Activated CD8-positive, alpha-beta memory T cell treated with anti-CD3 and anti-CD28 coated beads, Interleukin-2, amount 10 ng/mL, durations not matched to agents 7 days and 5 days (primary cell): ENCODE data around the gene ESRRG. TPM values are rescaled to one million over a fixed set of nuclear protein-coding genes. Genes with fewer than 3 reads are reported as not detected.

Experiments
- ATAC-seq: fragments of 150-1000 bp; cut with Tn5 transposase; one replicate; pipeline ENCODE4 v1.10.0; 2021; ENCODE audit warnings: moderate library complexity
- CTCF ChIA-PET: fragments of 350-600 bp; sonication (Branson Sonifier 250); formaldehyde crosslinking; loops from one replicate; lab custom pipeline; 2021; ENCODE audit warnings: antibody characterized with exemption; lab: Charles Lee
- DNase-seq: peaks from one replicate; pipeline ENCODE4 v3.0.0-alpha.2; 2020
- H3K27ac Mint-ChIP-seq: one replicate; pipeline ENCODE4 v1.8.0; 2021; ENCODE audit warnings: mild to moderate bottlenecking, mixed read lengths
- H3K27me3 Mint-ChIP-seq: one replicate; pipeline ENCODE4 v1.8.0; 2021; ENCODE audit warnings: mixed read lengths
- H3K36me3 Mint-ChIP-seq: one replicate; pipeline ENCODE4 v1.8.0; 2021; ENCODE audit warnings: mild to moderate bottlenecking, mixed read lengths
- H3K4me1 Mint-ChIP-seq: one replicate; pipeline ENCODE4 v1.8.0; 2021; ENCODE audit warnings: mixed read lengths
- H3K4me3 Mint-ChIP-seq: one replicate; pipeline ENCODE4 v1.8.0; 2021; ENCODE audit warnings: mild to moderate bottlenecking, moderate library complexity, mixed read lengths
- H3K9me3 Mint-ChIP-seq: one replicate; pipeline ENCODE4 v1.8.0; 2022; ENCODE audit warnings: low read depth, mixed read lengths
- total RNA-seq, 2 experiments: library from RNA; stranded (reverse); gene quantifications; one replicate each; pipeline ENCODE4 v1.2.3, GENCODE V29; 2021

The ESRRG gene
- total RNA-seq, 2 experiments from 2014 or later, result not detected

DNA sequence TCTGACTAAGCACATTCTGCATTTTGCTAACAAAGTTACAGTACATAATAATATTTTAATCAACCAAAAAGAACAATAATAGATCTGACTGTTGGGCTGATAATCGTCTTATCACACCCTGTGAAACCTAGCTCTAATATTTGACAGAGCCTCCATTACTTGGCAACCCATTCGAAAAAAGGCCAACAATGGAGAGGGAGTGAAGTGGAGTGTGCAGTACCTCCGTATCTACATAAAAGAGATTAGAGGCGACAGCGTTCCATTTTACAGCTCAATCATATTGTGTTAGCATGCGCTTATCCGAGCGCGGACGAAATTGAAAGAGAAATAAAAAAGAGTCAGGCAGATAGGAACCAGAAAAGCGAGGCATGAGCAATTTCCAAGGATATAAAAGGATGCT lies 162.7 kb downstream of the ESRRG start:
- H3K4me1 Mint-ChIP-seq, result no peaks in the 10 kb centered on the region
- no peak overlapping the region for H3K27ac Mint-ChIP-seq
- no peaks in the 10 kb centered on the region for H3K27me3 Mint-ChIP-seq
- no peaks in the 10 kb centered on the region for H3K36me3 Mint-ChIP-seq
- no peak for ATAC-seq
- no peak for DNase-seq
- no peak overlapping the region for H3K4me3 Mint-ChIP-seq
- H3K9me3 Mint-ChIP-seq, result no peaks in the 10 kb centered on the region
- CTCF ChIA-PET, result no interaction called here

DNA sequence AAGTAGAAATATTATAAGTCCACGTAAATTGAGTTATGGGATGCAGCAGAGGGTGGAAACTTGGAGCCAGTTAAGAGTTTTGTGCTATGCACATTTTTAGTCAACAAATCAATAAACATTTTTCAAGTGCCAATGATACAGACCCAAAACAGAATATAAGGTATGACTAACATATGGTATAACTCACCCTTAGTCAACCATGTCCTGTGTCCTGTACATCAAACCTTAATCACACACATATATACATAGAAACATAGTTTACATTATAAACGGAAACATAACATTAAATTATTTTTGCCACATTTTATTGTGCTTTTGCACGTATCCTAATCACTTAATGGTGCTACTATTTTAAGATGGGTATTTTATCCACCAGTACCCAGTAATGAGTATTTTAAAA lies 163.9 kb downstream of the ESRRG start:
- Mint-ChIP-seq H3K4me3 (no peak overlapping the region), H3K27me3 (no peaks in the 10 kb centered on the region), H3K36me3 (no peaks in the 10 kb centered on the region), H3K27ac (no peak overlapping the region), H3K4me1 (no peaks in the 10 kb centered on the region), H3K9me3 (no peaks in the 10 kb centered on the region)
- DNase-seq (no peak), ATAC-seq (no peak)
- CTCF ChIA-PET, result no interaction called here

DNA sequence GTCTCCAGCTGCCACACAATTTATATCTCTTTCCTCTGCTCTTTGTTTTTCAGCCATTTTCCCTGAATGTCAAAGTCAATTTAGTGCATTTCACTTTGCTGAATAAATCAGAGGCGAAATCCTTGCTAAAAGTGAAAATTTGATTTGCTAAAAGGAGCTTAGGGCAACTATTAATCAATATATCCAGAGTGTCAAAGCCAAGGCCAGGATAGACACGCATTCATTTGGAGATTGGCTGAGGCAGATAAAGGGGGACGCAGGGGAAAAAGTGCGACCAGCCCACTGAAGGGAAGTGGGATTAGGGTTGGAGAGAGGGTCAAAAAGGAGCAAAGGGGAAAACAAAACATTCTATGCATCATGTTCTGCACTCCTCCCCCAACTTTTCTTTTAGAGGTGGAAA lies 167.6 kb downstream of the ESRRG start:
- Mint-ChIP-seq H3K27ac (no peak overlapping the region), H3K4me3 (no peak overlapping the region), H3K27me3 (no peaks in the 10 kb centered on the region), H3K36me3 (no peaks in the 10 kb centered on the region), H3K9me3 (peaks cover 2% of the 10 kb centered on the region), H3K4me1 (no peaks in the 10 kb centered on the region)
- CTCF ChIA-PET, result no interaction called here
- no peak for DNase-seq
- ATAC-seq, result no peak

DNA sequence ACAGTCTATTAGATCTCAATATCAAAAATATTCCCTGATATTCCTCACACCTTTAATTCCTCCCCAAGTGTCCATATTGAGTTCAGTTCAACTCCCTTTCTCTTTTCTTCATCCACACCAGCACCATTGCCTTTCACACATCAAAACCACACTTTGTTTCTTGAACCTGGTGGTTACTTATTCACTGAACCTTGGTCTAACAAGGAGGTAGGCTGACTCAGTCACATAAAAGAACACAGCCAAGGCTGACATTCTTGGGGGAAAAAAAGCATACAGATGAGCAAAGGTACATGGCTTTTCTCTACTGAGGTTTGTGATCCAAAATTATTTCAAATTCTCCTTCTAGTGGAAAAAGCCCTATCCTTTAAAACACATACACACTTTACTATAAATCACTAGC lies 168.3 kb downstream of the ESRRG start:
- DNase-seq (no peak), ATAC-seq (no peak)
- CTCF ChIA-PET, result no interaction called here
- H3K4me3 Mint-ChIP-seq, result no peak overlapping the region
- no peak overlapping the region for H3K27ac Mint-ChIP-seq
- peaks cover 2% of the 10 kb centered on the region for H3K9me3 Mint-ChIP-seq
- H3K27me3 Mint-ChIP-seq, result no peaks in the 10 kb centered on the region
- no peaks in the 10 kb centered on the region for H3K4me1 Mint-ChIP-seq
- no peaks in the 10 kb centered on the region for H3K36me3 Mint-ChIP-seq

DNA sequence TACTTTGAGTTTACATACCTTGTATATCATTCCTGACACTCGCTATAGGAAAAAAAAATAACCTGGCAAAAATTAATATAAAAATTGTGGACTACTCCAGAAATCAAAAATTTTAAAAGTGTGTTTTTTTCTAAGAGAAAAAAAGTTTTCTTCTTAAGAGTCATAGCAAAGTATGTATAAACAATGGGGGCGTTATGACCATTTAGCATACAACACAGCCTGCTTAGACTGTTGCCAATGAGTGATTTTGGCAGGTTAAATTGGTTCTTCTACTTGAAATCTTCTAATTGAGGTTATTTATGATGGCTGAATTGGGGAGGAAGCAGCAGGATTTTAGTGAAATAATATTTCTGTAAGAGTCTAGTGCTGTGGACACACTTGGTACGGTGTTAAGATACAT lies 169.5 kb downstream of the ESRRG start:
- Mint-ChIP-seq H3K4me1 (no peaks in the 10 kb centered on the region), H3K4me3 (no peak overlapping the region), H3K27ac (no peak overlapping the region), H3K9me3 (peaks cover 2% of the 10 kb centered on the region), H3K27me3 (no peaks in the 10 kb centered on the region), H3K36me3 (no peaks in the 10 kb centered on the region)
- no peak for DNase-seq
- CTCF ChIA-PET, result no interaction called here
- ATAC-seq, result no peak

DNA sequence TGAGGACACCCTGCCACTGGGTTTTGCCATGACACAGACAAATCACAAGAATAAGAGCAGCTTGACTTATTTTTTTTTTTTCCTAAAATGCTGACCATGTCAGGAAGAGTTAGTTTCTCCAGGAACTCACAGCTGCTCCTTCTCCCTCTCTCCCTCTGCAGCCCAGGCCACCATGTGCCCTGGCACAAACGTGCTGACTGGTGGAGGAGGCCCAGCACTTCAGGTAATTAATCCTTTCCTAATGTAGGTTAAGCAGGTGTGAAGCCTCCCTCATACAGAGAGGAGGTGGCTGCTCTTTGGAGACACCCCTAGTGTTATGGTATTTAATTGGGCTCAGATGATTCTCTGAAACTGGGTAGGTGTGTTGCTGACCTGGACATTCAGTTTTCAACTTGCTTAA lies 170.2 kb downstream of the ESRRG start:
- DNase-seq, result no peak

DNA sequence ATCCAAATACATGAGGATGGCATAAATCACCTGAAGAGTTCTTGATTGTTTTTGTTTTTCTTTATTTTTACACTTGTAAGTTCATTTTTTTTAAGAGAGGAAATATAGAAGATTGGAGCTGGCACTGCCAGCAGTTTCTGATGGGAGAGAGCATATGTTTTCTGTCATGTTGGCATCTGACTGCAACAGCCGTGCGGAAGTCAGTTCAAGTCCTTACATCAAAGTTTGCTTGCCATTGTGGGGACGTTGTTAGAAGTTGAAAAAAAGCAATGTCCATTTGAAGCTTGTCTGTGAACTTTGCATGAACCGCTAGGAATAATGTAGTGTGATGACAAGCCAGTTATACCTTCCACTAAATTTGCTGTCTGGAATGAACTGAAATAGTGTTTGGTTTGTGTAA lies 173.4 kb downstream of the ESRRG start:
- CTCF ChIA-PET, result no interaction called here
- H3K27ac Mint-ChIP-seq, result no peak overlapping the region
- no peaks in the 10 kb centered on the region for H3K4me1 Mint-ChIP-seq
- no peak for DNase-seq
- H3K27me3 Mint-ChIP-seq, result no peaks in the 10 kb centered on the region
- H3K4me3 Mint-ChIP-seq, result no peak overlapping the region
- peaks cover 2% of the 10 kb centered on the region for H3K9me3 Mint-ChIP-seq
- ATAC-seq, result no peak
- H3K36me3 Mint-ChIP-seq, result no peaks in the 10 kb centered on the region

More for the DNA sequence above, 170.2 kb downstream of the ESRRG start:
- CTCF ChIA-PET, result no interaction called here
- H3K4me1 Mint-ChIP-seq, result no peaks in the 10 kb centered on the region
- ATAC-seq, result no peak
- H3K9me3 Mint-ChIP-seq, result peaks cover 2% of the 10 kb centered on the region
- H3K36me3 Mint-ChIP-seq, result no peaks in the 10 kb centered on the region
- H3K27ac Mint-ChIP-seq, result no peak overlapping the region
- no peaks in the 10 kb centered on the region for H3K27me3 Mint-ChIP-seq
- H3K4me3 Mint-ChIP-seq, result no peak overlapping the region

DNA sequence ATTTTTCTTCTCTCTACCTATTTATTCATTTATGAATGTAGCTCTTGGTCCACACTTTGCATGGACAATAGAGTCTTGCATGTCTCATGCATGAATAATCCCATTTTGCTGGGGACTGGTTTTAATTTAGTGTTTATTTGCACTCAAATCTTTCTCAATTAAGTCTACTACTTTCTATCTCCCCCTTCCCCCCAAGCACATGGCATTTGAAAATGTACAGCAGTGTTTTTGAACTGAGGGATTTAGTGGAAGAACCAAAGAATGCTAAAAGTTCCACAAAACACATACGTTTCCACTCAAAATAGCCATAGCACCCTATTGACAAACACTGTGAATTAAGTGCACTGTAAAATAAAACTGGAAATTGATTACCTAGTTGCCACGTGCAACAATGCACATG lies 180.5 kb downstream of the ESRRG start:
- no peak for ATAC-seq

DNA sequence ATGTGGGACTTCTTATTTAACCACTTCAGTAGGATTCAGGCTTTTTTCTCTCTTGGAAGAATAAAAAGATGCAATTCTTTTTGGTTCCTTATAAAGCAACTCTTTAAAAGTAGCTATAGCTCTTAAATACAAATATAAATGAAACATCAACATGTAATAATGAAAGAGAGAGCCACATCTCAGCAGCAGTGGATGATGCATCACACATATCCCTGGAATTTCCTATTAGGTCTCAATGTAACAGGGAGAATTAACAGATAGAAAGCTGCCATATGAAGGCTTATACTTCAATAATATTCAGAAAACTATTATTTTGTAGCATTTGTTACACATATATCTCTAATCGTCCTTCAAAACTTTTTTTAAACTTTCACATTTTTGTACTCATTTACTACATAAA lies 181.0 kb downstream of the ESRRG start:
- Mint-ChIP-seq H3K27ac (no peak overlapping the region), H3K36me3 (no peaks in the 10 kb centered on the region), H3K4me3 (no peak overlapping the region), H3K27me3 (no peaks in the 10 kb centered on the region), H3K4me1 (no peaks in the 10 kb centered on the region), H3K9me3 (no peaks in the 10 kb centered on the region)
- ATAC-seq, result no peak
- CTCF ChIA-PET, result no interaction called here
- DNase-seq, result no peak

More for the DNA sequence above, 180.5 kb downstream of the ESRRG start:
- Mint-ChIP-seq H3K27me3 (no peaks in the 10 kb centered on the region), H3K36me3 (no peaks in the 10 kb centered on the region), H3K27ac (no peak overlapping the region), H3K4me1 (no peaks in the 10 kb centered on the region), H3K4me3 (no peak overlapping the region), H3K9me3 (no peaks in the 10 kb centered on the region)
- DNase-seq, result no peak
- CTCF ChIA-PET, result no interaction called here

DNA sequence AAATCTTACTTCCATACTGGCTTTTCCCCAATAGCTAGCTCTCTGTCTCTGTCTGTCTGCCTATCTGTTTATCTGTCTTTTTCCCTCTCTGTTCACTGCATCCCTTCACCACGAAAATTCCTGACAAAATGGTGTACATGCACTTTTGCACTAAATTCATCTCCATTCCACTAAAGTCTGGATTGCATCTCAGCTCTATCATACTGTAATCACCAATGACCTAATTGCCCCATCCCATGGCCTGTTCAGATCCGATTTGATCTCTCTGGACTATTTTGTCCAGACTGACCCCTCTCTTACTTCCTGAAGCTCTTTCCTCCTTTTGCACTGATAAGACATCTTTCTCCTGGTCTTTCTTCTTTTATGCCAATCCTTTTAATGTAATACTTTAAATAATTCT lies 187.5 kb downstream of the ESRRG start:
- DNase-seq, result no peak
- Mint-ChIP-seq H3K36me3 (no peaks in the 10 kb centered on the region), H3K4me3 (no peak overlapping the region), H3K27ac (no peak overlapping the region), H3K27me3 (no peaks in the 10 kb centered on the region), H3K9me3 (peaks cover 7% of the 10 kb centered on the region), H3K4me1 (no peaks in the 10 kb centered on the region)
- CTCF ChIA-PET, result no interaction called here
- no peak for ATAC-seq

DNA sequence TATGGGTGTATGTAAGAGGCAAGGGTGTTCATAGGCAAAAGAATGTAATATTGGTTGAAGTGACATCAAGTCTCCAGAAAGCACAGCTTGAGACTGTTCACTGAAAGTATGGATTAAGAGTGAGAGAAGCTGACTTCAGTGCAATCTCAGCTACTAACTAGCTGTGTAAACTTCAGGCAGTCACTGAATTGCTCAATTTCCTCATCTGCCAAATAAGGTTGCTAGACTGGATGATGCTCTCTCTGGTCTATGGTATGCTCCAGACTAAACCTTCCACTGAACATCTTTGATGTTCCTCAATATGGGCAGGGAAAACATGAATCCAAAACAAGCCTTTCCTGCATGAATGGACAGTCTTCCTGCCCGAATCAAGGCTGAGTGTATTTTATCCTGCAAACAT lies 188.2 kb downstream of the ESRRG start:
- DNase-seq (no peak), ATAC-seq (no peak)
- Mint-ChIP-seq H3K27me3 (no peaks in the 10 kb centered on the region), H3K4me1 (no peaks in the 10 kb centered on the region), H3K27ac (no peak overlapping the region), H3K9me3 (peaks cover 7% of the 10 kb centered on the region), H3K4me3 (no peak overlapping the region), H3K36me3 (no peaks in the 10 kb centered on the region)
- CTCF ChIA-PET, result no interaction called here

DNA sequence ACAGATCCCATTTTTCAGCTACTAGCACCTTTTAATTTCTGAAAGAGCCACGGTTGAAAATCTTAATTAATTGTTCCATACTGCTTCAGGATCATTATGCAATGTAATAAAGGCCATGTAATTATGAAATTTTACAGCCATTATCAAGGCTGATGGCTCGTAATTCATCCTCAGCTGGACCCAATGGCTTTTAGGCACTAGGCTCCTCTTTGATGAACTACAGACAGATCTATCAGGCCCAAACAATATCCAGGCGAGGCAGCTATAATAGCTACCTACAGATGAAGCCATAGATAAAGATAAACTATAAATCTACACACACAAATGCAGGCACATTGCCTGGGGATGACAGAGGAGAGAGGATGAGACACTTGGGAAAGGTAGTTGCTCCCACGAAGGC lies 189.5 kb downstream of the ESRRG start:
- DNase-seq (no peak), ATAC-seq (no peak)
- Mint-ChIP-seq H3K4me1 (no peaks in the 10 kb centered on the region), H3K27ac (no peak overlapping the region), H3K4me3 (no peak overlapping the region), H3K27me3 (no peaks in the 10 kb centered on the region), H3K9me3 (peaks cover 7% of the 10 kb centered on the region), H3K36me3 (no peaks in the 10 kb centered on the region)
- CTCF ChIA-PET, result no interaction called here

DNA sequence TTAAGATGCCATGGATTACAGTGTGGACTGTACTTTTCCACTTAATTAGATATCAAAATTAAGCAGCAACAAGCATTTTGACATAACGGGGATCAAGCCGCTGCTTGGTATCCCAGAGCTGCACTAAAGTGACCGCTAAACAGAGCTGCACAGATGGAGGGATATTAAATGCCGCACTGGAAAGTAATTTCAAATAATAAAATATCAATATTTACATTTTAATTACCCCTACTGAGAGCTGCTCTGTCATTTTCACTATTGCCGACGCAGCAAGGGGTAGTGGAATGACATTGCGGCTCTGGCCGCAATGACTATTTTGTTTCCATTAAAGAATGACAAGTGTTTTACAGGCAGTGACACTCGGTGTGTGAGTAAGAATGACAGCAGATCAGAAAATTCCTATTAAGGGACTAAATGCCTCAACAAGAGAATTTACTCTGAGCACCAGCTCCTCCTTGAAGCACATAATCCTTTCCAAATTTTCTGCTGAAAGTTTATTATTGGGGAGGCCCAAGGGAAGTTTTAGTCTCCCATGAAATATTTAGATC lies 190.9 kb downstream of the ESRRG start:
- Mint-ChIP-seq H3K27ac (no peak overlapping the region), H3K9me3 (peaks cover 10% of the 10 kb centered on the region), H3K4me1 (no peaks in the 10 kb centered on the region), H3K27me3 (no peaks in the 10 kb centered on the region), H3K4me3 (no peak overlapping the region), H3K36me3 (no peaks in the 10 kb centered on the region)
- no peak for DNase-seq
- CTCF ChIA-PET, result no interaction called here
- no peak for ATAC-seq

DNA sequence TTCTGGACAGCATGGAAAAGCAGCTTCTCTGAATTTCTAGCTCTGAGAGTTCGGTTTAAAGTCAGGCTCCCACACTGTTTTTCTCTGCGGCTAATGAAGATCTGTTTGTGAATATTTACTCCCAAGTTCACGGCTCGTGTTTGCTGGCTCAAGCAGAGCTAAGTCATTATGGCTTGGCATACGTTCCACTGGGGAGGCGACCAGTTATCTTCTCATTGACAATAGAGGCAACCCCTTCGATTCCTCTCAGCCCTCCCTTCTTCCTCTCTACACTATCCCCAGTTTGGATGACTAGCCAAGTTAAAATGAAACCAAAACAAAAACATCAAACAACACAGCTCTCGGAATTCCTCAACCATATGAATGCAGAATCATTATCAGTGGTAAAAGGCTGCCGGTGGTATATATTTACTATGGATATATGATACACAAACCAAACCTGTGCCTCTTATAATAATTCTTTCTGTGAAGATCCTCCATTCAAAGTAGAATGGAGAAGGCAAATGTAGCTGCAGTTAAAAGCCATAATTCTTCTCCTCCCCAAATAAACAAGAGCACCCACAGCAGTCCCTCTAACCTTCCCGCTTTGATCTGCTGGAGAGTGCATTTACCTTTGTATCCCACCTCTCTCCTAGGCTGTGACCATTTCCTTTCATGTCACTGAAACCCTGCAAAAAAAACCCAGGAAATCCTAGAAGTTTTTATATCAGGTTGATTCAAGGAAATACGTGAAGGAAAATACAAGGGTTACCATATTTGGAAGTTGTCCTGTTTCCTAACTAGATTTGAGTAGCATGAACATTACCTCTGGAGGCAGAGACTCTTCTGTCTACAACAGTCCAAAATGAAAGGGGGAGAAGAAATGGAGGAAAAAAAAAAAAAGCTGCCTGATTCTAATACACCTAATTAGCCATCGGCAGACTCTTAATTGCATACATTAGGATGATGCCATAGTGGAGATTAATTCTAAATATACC lies 191.7 kb downstream of the ESRRG start:
- H3K36me3 Mint-ChIP-seq, result no peaks in the 10 kb centered on the region
- H3K27me3 Mint-ChIP-seq, result no peaks in the 10 kb centered on the region

More for the DNA sequence above, 191.7 kb downstream of the ESRRG start:
- DNase-seq, result no peak
- H3K4me3 Mint-ChIP-seq, result peak overlapping the region; percentile 2
- no peaks in the 10 kb centered on the region for H3K4me1 Mint-ChIP-seq
- H3K9me3 Mint-ChIP-seq, result peaks cover 10% of the 10 kb centered on the region
- no peak overlapping the region for H3K27ac Mint-ChIP-seq
- ATAC-seq, result no peak
- CTCF ChIA-PET, result no interaction called here
